K562 (cell line): Measurements from ENCODE around the gene ALX3. TPM values are rescaled to one million over a fixed set of nuclear protein-coding genes. Genes with fewer than 3 reads are reported as not detected.

Experiments used
- ELK1 ChIP-seq: sonication (generic); formaldehyde crosslinking; IDR thresholded peaks from 2 replicates; pipeline ENCODE4 v1.8.1; 2022; ENCODE audit warnings: missing genetic modification reagents
- ETS1 ChIP-seq: conservative IDR thresholded peaks from 2 replicates; pipeline ENCODE4 v1.6.1; 2011; ENCODE audit warnings: low read depth, mild to moderate bottlenecking, low read length; ENCODE audit not compliant: control insufficient read depth
- ETV6 ChIP-seq, 3 experiments: fragments of 150-350 bp in 1 of 3; sonication (generic) in 1 of 3; formaldehyde crosslinking in 1 of 3; IDR thresholded peaks; 2 replicates each; pipeline versions ENCODE4 v1.6.1 to v1.8.0; 2014 to 2022; ENCODE audit warnings: borderline replicate concordance in 2 of 3, low read depth in 2 of 3, antibody characterized with exemption in 1 of 3, low read length in 1 of 3, mild to moderate bottlenecking in 1 of 3, missing genetic modification reagents in 1 of 3
- HDAC3 ChIP-seq: fragments of 450-650 bp; IDR thresholded peaks from 2 replicates; pipeline ENCODE4 v1.6.1; 2018; ENCODE audit warnings: borderline replicate concordance, mild to moderate bottlenecking, moderate library complexity; ENCODE audit not compliant: partially characterized antibody
- L3MBTL2 ChIP-seq: fragments of 450-650 bp; IDR thresholded peaks from 2 replicates; pipeline ENCODE4 v1.6.1; 2016; ENCODE audit warnings: mild to moderate bottlenecking, moderate library complexity
- MCM7 ChIP-seq, 2 experiments: fragments of 450-650 bp; IDR thresholded peaks; 2 replicates each; pipeline ENCODE4 v1.6.1; 2016 to 2018
- POU5F1 ChIP-seq: fragments of 150-350 bp; IDR thresholded peaks from 2 replicates; pipeline ENCODE4 v1.6.1; 2014; ENCODE audit warnings: borderline replicate concordance, low read length, low read depth, mild to moderate bottlenecking; ENCODE audit not compliant: partially characterized antibody
- PTTG1 ChIP-seq: fragments of 450-650 bp; IDR thresholded peaks from 2 replicates; pipeline ENCODE4 v1.6.1; 2016; ENCODE audit warnings: low read depth, mild to moderate bottlenecking, missing genetic modification characterization, missing compliant biosample characterization
- SIX5 ChIP-seq, 2 experiments: IDR thresholded peaks; 2 replicates each; pipeline ENCODE4 v1.6.1; 2011; ENCODE audit warnings: low read length in 2 of 2, borderline replicate concordance in 1 of 2, low read depth in 1 of 2, mild to moderate bottlenecking in 1 of 2, moderate library complexity in 1 of 2; ENCODE audit not compliant: insufficient read depth in 1 of 2
- TARDBP ChIP-seq: fragments of 450-650 bp; IDR thresholded peaks from 2 replicates; pipeline ENCODE4 v1.6.1; 2016
- THAP7 ChIP-seq: fragments of 250-450 bp; sonication (Bioruptor Pico); IDR thresholded peaks from 2 replicates; pipeline ENCODE4 v1.5.0; 2021
- VEZF1 ChIP-seq: fragments of 200-800 bp; sonication (Bioruptor generic); IDR thresholded peaks from 2 replicates; pipeline ENCODE4 v1.6.1; 2017; ENCODE audit warnings: missing genetic modification characterization, missing compliant biosample characterization
- ZFP1 ChIP-seq: fragments of 450-650 bp; formaldehyde crosslinking; IDR thresholded peaks from 2 replicates; pipeline ENCODE4 v1.4.0; 2020; ENCODE audit warnings: mild to moderate bottlenecking, mixed read lengths
- ZFX ChIP-seq: sonication (generic); formaldehyde crosslinking; IDR thresholded peaks from 2 replicates; pipeline ENCODE4 v1.8.0; 2022; ENCODE audit warnings: mild to moderate bottlenecking, missing genetic modification reagents, moderate library complexity
- ZNF511 ChIP-seq: sonication (generic); formaldehyde crosslinking; IDR thresholded peaks from 2 replicates; pipeline ENCODE4 v1.8.0; 2022; ENCODE audit warnings: mild to moderate bottlenecking, missing genetic modification reagents
- ZNF584 ChIP-seq: fragments of 200-800 bp; sonication (Bioruptor generic); IDR thresholded peaks from 2 replicates; pipeline ENCODE4 v1.6.1; 2016; ENCODE audit warnings: low read depth, mild to moderate bottlenecking, missing genetic modification characterization, missing compliant biosample characterization
- ZSCAN32 ChIP-seq: fragments of 450-650 bp; formaldehyde crosslinking; IDR thresholded peaks from 2 replicates; pipeline ENCODE4 v1.4.0; 2020; ENCODE audit warnings: mild to moderate bottlenecking, moderate library complexity
- polyA plus RNA-seq, 8 experiments: library from polyadenylated mRNA; depleted of rRNA in 4 of 8; stranded (reverse) in 5 of 8; unstranded in 3 of 8; fragments of >200 nt; fragmentation: Nextera tagmentation in 2 of 8; fragmentation: Illumina TruSeq in 1 of 8; extraction: Ambion mirVana in 2 of 8; extraction: Trizol in 1 of 8; gene quantifications; 2 replicates each; pipeline versions ENCODE4 v1.2.1 to v1.2.3, GENCODE V29; 2011 to 2014; ENCODE audit warnings: inconsistent platforms in 1 of 8, missing spikeins in 1 of 8
- total RNA-seq, 7 experiments: library from RNA; depleted of rRNA in 6 of 7; stranded (reverse); fragments of >200 nt in 6 of 7; fragmentation: Illumina TruSeq in 2 of 7; extraction: Trizol in 2 of 7; gene quantifications; 2 replicates each; pipeline versions ENCODE4 v1.2.1 to v1.2.3, GENCODE V29; 2011 to 2021; ENCODE audit warnings: low replicate concordance in 1 of 7

The ALX3 gene
- total and polyA plus RNA-seq, 9 of the 15 experiments (the other 6 are each of a cell fraction or from before 2014, with no cell fraction given), result not detected

GRCh38 chr1:110034451-110035235 is 35.8 kb downstream of the ALX3 start, which contains the start of gene STRIP1 (continued):
- TF ChIP-seq SIX5 (IDR thresholded peaks at IDR 0.05; ENCODE audit: borderline replicate concordance in 1 of 2, insufficient read depth in 1 of 2, low read depth in 1 of 2, low read length in 2 of 2) (peak; percentile 94), TARDBP (no peak), ELK1 (CRISPR knock-in tag) (no peak), ZFP1 (CRISPR knock-in tag) (no peak), L3MBTL2 (peak; percentile 54), ZNF511 (peak; percentile 39), POU5F1 (peak; percentile 92), ZFX (CRISPR knock-in tag) (peak; percentile 96), MCM7 (IDR thresholded peaks at IDR 0.05) (no peak), VEZF1 (CRISPR knock-in tag) (peak; percentile 82), ETS1 (no peak; the same call in 1 of the 2 replicates), PTTG1 (tag) (no peak), ZSCAN32 (CRISPR knock-in tag) (no peak), HDAC3 (no peak), ETV6 (IDR thresholded peaks at IDR 0.05; ENCODE audit: borderline replicate concordance in 1 of 2, low read depth in 2 of 2, low read length in 1 of 2) (peak in 1 of 2 experiments; percentile 39; a peak in 1 of 4 replicates), ETV6 (CRISPR knock-in tag; IDR thresholded peaks at IDR 0.05; ENCODE audit: borderline replicate concordance) (no peak), THAP7 (CRISPR knock-in tag) (peak; percentile 100), ZNF584 (CRISPR knock-in tag) (peak; percentile 95)
